CD4-positive, alpha-beta T cell (primary cell): ENCODE data around the gene GMFB. TPM values are rescaled to one million over a fixed set of nuclear protein-coding genes. Genes with fewer than 3 reads are reported as not detected.
"Not testable (repeated sequence)": the region's sequence is repeated elsewhere in the genome, so short reads cannot be mapped to it uniquely, and the experiment has no call there.

Experiments
- ATAC-seq: fragments of 200-7000 bp; cut with Tn5 transposase; one replicate; pipeline ENCODE4 v1.10.0; 2022; ENCODE audit warnings: mild to moderate bottlenecking; ENCODE audit not compliant: poor library complexity
- CTCF ChIA-PET: fragments of 350-600 bp; sonication (Branson Sonifier 250); formaldehyde crosslinking; loops from one replicate; lab custom pipeline; 2021; ENCODE audit warnings: antibody characterized with exemption, inconsistent platforms; lab: Charles Lee
- POLR2A ChIA-PET: fragments of 350-600 bp; sonication (Branson Sonifier 250); formaldehyde crosslinking; loops from one replicate; lab custom pipeline; 2021; ENCODE audit warnings: antibody characterized with exemption, inconsistent platforms; lab: Charles Lee
- DNase-seq, 14 experiments: peaks; one replicate each; pipeline ENCODE4 v3.0.0-alpha.2; 2013 to 2020; ENCODE audit warnings: mixed read lengths in 2 of 14
- H3K27ac ChIP-seq, 2 donors: one replicate each; pipeline versions ENCODE4 v1.5.1 to v1.7.0; 2013; ENCODE audit warnings: low read length in 2 of 2, low read depth in 1 of 2, mild to moderate bottlenecking in 1 of 2
- H3K27me3 ChIP-seq, 2 experiments: 1 replicate in 1 of 2; 2 replicates in 1 of 2; pipeline versions ENCODE4 v1.6.1 to v1.7.0; 2013; ENCODE audit warnings: low read length in 2 of 2, control low read depth in 1 of 2, mild to moderate bottlenecking in 1 of 2, moderate library complexity in 1 of 2; ENCODE audit not compliant: insufficient read depth in 2 of 2, control insufficient read depth in 1 of 2
- H3K36me3 ChIP-seq: one replicate; pipeline ENCODE4 v1.6.1; 2013; ENCODE audit warnings: low read length, control low read depth; ENCODE audit not compliant: insufficient read depth
- H3K4me1 ChIP-seq: one replicate; pipeline ENCODE4 v1.6.1; 2013; ENCODE audit warnings: low read length, control low read depth; ENCODE audit not compliant: insufficient read depth
- H3K4me3 ChIP-seq: one replicate; pipeline ENCODE4 v1.5.1; 2013; ENCODE audit warnings: mild to moderate bottlenecking, low read length, moderate library complexity
- H3K9me3 ChIP-seq, 2 experiments: 1 replicate in 1 of 2; 2 replicates in 1 of 2; pipeline versions ENCODE4 v1.6.1 to v1.7.0; 2013; ENCODE audit warnings: low read length in 2 of 2, mild to moderate bottlenecking in 2 of 2, control low read depth in 1 of 2, moderate library complexity in 1 of 2; ENCODE audit not compliant: control insufficient read depth in 1 of 2, insufficient read depth in 1 of 2
- H3K27ac Mint-ChIP-seq: one replicate; pipeline ENCODE4 v1.8.0; 2020; ENCODE audit warnings: mixed read lengths
- H3K27me3 Mint-ChIP-seq: one replicate; pipeline ENCODE4 v1.8.0; 2021; ENCODE audit warnings: mixed read lengths
- H3K36me3 Mint-ChIP-seq: one replicate; pipeline ENCODE4 v1.8.0; 2021; ENCODE audit warnings: low read depth, mixed read lengths
- H3K4me1 Mint-ChIP-seq: one replicate; pipeline ENCODE4 v1.8.0; 2021; ENCODE audit warnings: low read depth, mixed read lengths
- H3K4me3 Mint-ChIP-seq: one replicate; pipeline ENCODE4 v1.8.0; 2020; ENCODE audit warnings: mild to moderate bottlenecking, mixed read lengths
- H3K9me3 Mint-ChIP-seq: one replicate; pipeline ENCODE4 v1.8.0; 2020; ENCODE audit warnings: mixed read lengths
- intact Hi-C, 2 experiments: fragments of 100-400 bp; cut with DNase I in 1 of 2; cut with micrococcal nuclease in 1 of 2; formaldehyde crosslinking; loops; one replicate each; pipeline versions ENCODE4 v1.15.1 to v1.9.0; 2023 to 2025; cut with DNase I, micrococcal nuclease
- total RNA-seq, 174 experiments: library from RNA in 2 of 174; stranded (reverse) in 2 of 174; gene quantifications; one replicate each; pipeline ENCODE4 v1.2.3 and lab custom pipeline; 2021 to 2026
- TF ChIP-seq, protein P1 (sequence below): fragments of 200-600 bp; IDR thresholded peaks from one replicate; pipeline ENCODE4 v1.8.0; 2022; ENCODE audit warnings: antibody characterized with exemption, mild to moderate bottlenecking

Gene GMFB
- total RNA-seq, 2 experiments from 2014 or later: 39.5 to 43.5 TPM

- H3K9me3 ChIP-seq: no peaks in the 10 kb centered on the region
- intact Hi-C loops: no loop called here
- Mint-ChIP-seq H3K27me3 (no peaks in the 10 kb centered on the region), H3K36me3 (no peaks in the 10 kb centered on the region), H3K4me1 (peaks cover 10% of the 10 kb centered on the region), H3K27ac (no peak overlapping the region), H3K9me3 (no peaks in the 10 kb centered on the region), H3K4me3 (no peak overlapping the region)
- no peaks in the 10 kb centered on the region for H3K36me3 ChIP-seq
- TF ChIP-seq, protein P1, sequence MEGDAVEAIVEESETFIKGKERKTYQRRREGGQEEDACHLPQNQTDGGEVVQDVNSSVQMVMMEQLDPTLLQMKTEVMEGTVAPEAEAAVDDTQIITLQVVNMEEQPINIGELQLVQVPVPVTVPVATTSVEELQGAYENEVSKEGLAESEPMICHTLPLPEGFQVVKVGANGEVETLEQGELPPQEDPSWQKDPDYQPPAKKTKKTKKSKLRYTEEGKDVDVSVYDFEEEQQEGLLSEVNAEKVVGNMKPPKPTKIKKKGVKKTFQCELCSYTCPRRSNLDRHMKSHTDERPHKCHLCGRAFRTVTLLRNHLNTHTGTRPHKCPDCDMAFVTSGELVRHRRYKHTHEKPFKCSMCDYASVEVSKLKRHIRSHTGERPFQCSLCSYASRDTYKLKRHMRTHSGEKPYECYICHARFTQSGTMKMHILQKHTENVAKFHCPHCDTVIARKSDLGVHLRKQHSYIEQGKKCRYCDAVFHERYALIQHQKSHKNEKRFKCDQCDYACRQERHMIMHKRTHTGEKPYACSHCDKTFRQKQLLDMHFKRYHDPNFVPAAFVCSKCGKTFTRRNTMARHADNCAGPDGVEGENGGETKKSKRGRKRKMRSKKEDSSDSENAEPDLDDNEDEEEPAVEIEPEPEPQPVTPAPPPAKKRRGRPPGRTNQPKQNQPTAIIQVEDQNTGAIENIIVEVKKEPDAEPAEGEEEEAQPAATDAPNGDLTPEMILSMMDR: no peak
- CTCF ChIA-PET: interaction anchor here (1.1 to 1.4 kb wide), 3 partner anchors 9 to 29 kb away, joined by 3 to 5 read pairs (median 3); no protein-coding TSS in a partner anchor
- no peak overlapping the region for H3K27ac ChIP-seq
- H3K27me3 ChIP-seq: peaks cover 0 to 3% of the 10 kb centered on the region in 2 experiments
- ATAC-seq (no peak), DNase-seq (no peak)
- POLR2A ChIA-PET: interaction anchor here (1.1 kb wide), 1 partner anchor 42 kb away, joined by 3 read pairs; no protein-coding TSS in a partner anchor
- H3K4me3 ChIP-seq: no peak overlapping the region
- H3K4me1 ChIP-seq: peaks cover 6% of the 10 kb centered on the region
Measured at GRCh38 chr14:54446161-54446693, 42.6 kb downstream of the GMFB start.

DNA sequence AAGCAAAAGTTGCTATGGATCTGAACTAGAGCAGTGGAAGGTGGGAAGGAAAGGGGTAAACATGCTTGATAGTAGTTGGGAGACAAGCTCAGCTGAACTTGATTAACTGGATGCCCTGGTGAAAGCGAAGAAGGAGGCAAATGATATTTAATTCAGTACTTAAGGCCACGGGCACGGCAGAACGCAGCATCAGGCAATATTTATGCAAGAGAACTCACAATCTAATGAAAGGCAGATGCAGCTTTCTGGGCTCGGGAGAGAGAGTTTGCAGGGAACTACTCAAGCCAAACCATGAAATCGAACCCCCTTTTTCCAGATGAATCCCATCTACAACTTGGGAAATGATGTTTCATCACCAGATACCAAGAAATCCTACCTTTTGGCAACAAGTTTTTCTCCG, 44.1 kb downstream of the GMFB start:
- no peak for ATAC-seq
- TF ChIP-seq, protein P1: no peak
- peaks cover 21% of the 10 kb centered on the region for H3K4me1 Mint-ChIP-seq
- Histone ChIP-seq H3K9me3 (no peaks in the 10 kb centered on the region), H3K36me3 (no peaks in the 10 kb centered on the region), H3K4me3 (no peak overlapping the region), H3K27ac (no peak overlapping the region), H3K4me1 (peaks cover 16% of the 10 kb centered on the region), H3K27me3 (peaks cover 0 to 3% of the 10 kb centered on the region in 2 experiments)
- DNase-seq: no peak
- H3K36me3 Mint-ChIP-seq: peaks cover 8% of the 10 kb centered on the region
- ChIA-PET CTCF (interaction anchor here (1.4 kb wide), 1 partner anchor 10 kb away, joined by 5 read pairs; no protein-coding TSS in a partner anchor), POLR2A (no interaction called here)
- H3K27me3 Mint-ChIP-seq: no peaks in the 10 kb centered on the region
- intact Hi-C loops: loop anchor here (5.0 kb wide), 2 partner anchors 43 to 1292 kb away; partner anchors contain the start of genes DDHD1 (in 1 of the 2) and GMFB (in 1 of the 2)
- H3K9me3 Mint-ChIP-seq: no peaks in the 10 kb centered on the region
- peak overlapping the region; percentile 2 for H3K4me3 Mint-ChIP-seq
- no peak overlapping the region for H3K27ac Mint-ChIP-seq

- ChIA-PET POLR2A (no interaction called here), CTCF (no interaction called here)
- Mint-ChIP-seq H3K9me3 (no peaks in the 10 kb centered on the region), H3K36me3 (peaks cover 8% of the 10 kb centered on the region), H3K27ac (no peak overlapping the region), H3K4me3 (peak overlapping the region; percentile 20), H3K27me3 (no peaks in the 10 kb centered on the region), H3K4me1 (peaks cover 25% of the 10 kb centered on the region)
- H3K4me1 ChIP-seq: peaks cover 18% of the 10 kb centered on the region
- TF ChIP-seq, protein P1: no peak
- peaks cover 0 to under 1% of the 10 kb centered on the region in 2 experiments for H3K27me3 ChIP-seq
- DNase-seq (no peak), ATAC-seq (no peak)
- no peak overlapping the region for H3K27ac ChIP-seq
- H3K9me3 ChIP-seq: no peaks in the 10 kb centered on the region
- no peaks in the 10 kb centered on the region for H3K36me3 ChIP-seq
- H3K4me3 ChIP-seq: no peak overlapping the region
- intact Hi-C loops: loop anchor here (5.0 kb wide), 2 partner anchors 43 to 1292 kb away; partner anchors contain the start of genes DDHD1 (in 1 of the 2) and GMFB (in 1 of the 2)
Measured at GRCh38 chr14:54443981-54444380, 44.8 kb downstream of the GMFB start.

DNA sequence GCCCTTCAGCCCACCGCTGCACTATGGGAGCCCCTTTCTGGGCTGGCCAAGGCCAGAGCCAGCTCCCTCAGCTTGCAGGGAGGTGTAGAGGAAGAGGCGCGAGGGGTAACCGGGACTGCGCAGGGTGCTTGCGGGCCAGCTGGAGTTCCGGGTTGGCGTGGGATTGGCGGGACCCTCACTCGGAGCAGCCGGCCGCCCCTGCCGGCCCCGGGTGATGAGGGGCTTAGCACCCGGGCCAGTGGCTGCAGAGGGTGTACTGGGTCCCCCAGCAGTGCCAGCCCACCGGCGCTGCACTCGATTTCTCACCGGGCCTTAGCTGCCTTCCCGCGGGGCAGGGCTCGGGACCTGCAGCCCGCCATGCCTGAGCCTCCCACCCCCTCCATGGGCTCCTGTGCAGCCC, 45.8 kb downstream of the GMFB start:
- H3K4me3 Mint-ChIP-seq, H3K27ac ChIP-seq, H3K36me3 ChIP-seq, DNase-seq, H3K9me3 ChIP-seq, H3K27me3 ChIP-seq, H3K4me3 ChIP-seq, H3K27ac Mint-ChIP-seq, ATAC-seq, H3K36me3 Mint-ChIP-seq, H3K27me3 Mint-ChIP-seq, POLR2A ChIA-PET, H3K9me3 Mint-ChIP-seq: not testable (repeated sequence)
- peaks cover 24% of the 10 kb centered on the region for H3K4me1 ChIP-seq
- CTCF ChIA-PET: interaction anchor here (2.1 kb wide), 1 partner anchor 45 kb away, joined by 8 read pairs; no protein-coding TSS in a partner anchor
- intact Hi-C loops: loop anchor here (5.0 kb wide), 2 partner anchors 44 to 1291 kb away; partner anchors contain the start of genes DDHD1 (in 1 of the 2) and GMFB (in 1 of the 2)
- peaks cover 33% of the 10 kb centered on the region for H3K4me1 Mint-ChIP-seq
